ENCODE measurements around the gene ARHGAP21. TPM values are rescaled to one million over a fixed set of nuclear protein-coding genes. Genes with fewer than 3 reads are reported as not detected.
"Not testable (repeated sequence)": the region's sequence is repeated elsewhere in the genome, so short reads cannot be mapped to it uniquely, and the experiment has no call there.

Gene ARHGAP21
- total and polyA plus RNA-seq, 3 donors from 2014 or later, result 44.3 to 69.2 (median 66.9) TPM

DNA sequence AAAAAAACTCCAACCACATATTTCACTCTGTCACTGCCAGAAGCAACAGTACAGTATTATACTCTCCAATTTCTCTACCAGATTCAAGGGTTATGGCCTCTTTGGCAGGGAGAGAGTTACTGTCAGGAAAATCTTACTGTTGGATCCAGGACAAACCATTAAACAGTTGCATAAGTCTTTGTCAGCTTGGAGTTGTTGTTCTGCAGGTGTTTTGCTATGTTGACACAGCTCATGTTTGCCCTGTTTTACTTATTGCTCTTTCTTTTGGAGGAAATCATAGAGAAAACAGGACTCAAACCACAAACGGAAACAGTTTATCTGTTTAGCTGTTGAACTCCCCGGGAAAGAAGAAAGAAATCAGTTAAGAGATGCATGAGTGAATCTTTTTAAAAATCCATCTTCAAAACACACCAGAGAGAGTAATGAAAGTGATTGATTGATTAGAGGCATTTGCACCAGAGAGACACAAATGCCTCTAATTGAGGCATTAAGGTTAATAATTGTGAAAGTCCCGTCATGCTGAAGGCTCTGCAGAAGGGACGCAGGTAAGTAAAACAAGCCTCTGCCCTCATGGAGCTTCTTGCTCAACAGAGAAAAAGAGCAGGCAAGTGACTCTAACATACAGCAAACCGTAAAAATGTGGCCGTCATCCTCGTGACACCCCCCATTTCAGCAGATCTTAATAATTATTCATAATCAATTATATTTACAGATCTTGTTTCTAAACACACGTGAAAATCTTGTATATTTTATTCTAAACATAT, 38.7 kb upstream of the ARHGAP21 start:
- Histone ChIP-seq H3K36me3 (ENCODE audit: low read depth, missing control alignments) (no peaks in the 10 kb centered on the region), H3K27me3 (no peaks in the 10 kb centered on the region), H3K9me3 (no peaks in the 10 kb centered on the region), H3K4me3 (no peak overlapping the region), H3K27ac (no peak overlapping the region), H3K4me1 (no peaks in the 10 kb centered on the region)
- WGBS, 2 donors, result 75 to 77% methylated on average over 8 of the region's 8 CpGs
- intact Hi-C loops (cut with DNase I; ENCODE audit: low total_unique reads), result no loop called here
- DNase-seq, result no peak
- no peak for TF ChIP-seq POLR2A (IDR thresholded peaks at IDR 0.05)
- TF ChIP-seq, protein P1, sequence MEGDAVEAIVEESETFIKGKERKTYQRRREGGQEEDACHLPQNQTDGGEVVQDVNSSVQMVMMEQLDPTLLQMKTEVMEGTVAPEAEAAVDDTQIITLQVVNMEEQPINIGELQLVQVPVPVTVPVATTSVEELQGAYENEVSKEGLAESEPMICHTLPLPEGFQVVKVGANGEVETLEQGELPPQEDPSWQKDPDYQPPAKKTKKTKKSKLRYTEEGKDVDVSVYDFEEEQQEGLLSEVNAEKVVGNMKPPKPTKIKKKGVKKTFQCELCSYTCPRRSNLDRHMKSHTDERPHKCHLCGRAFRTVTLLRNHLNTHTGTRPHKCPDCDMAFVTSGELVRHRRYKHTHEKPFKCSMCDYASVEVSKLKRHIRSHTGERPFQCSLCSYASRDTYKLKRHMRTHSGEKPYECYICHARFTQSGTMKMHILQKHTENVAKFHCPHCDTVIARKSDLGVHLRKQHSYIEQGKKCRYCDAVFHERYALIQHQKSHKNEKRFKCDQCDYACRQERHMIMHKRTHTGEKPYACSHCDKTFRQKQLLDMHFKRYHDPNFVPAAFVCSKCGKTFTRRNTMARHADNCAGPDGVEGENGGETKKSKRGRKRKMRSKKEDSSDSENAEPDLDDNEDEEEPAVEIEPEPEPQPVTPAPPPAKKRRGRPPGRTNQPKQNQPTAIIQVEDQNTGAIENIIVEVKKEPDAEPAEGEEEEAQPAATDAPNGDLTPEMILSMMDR (IDR thresholded peaks at IDR 0.05), result no peak

- WGBS, 2 donors, result 94% methylated on average over 2 of the region's 2 CpGs
- intact Hi-C loops (cut with DNase I; ENCODE audit: low total_unique reads), result no loop called here
- Histone ChIP-seq H3K4me1 (no peaks in the 10 kb centered on the region), H3K27ac (no peak overlapping the region), H3K27me3 (no peaks in the 10 kb centered on the region), H3K4me3 (no peak overlapping the region), H3K36me3 (ENCODE audit: low read depth, missing control alignments) (no peaks in the 10 kb centered on the region), H3K9me3 (no peaks in the 10 kb centered on the region)
- TF ChIP-seq POLR2A (IDR thresholded peaks at IDR 0.05), result no peak
- DNase-seq, result no peak
These were observed 36.0 kb upstream of the ARHGAP21 start for GRCh38 chr10:24759672-24760071.

- intact Hi-C loops (cut with DNase I; ENCODE audit: low total_unique reads); DNase-seq; H3K27ac ChIP-seq; H3K4me3 ChIP-seq; H3K27me3 ChIP-seq; H3K4me1 ChIP-seq; H3K9me3 ChIP-seq; H3K36me3 ChIP-seq (ENCODE audit: low read depth, missing control alignments): not testable (repeated sequence)
- WGBS, 2 donors, result 98 to 100% methylated on average over 3 of the region's 3 CpGs
These were observed 34.6 kb upstream of the ARHGAP21 start for GRCh38 chr10:24758254-24758653.

DNA sequence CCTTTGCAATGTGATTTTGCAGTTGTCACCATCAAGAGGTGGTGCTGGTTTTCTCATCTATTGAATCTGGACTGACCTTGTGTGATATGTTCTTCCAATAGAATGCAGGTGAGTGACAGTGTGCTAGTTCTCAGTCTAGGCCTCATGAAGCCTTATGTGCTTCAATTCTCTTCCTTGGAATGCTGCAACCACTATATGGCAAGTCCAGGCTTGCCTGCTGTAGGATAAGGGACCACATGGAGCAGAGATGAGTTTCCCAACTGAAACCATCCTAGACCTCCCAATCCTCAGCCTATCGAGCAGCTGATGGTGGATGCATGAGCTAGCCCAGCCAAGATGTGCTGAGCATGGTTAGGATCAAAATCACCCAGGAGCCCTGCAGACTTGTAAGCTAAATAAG, 32.6 kb upstream of the ARHGAP21 start:
- Histone ChIP-seq H3K27ac (no peak overlapping the region), H3K9me3 (no peaks in the 10 kb centered on the region), H3K4me3 (no peak overlapping the region), H3K27me3 (no peaks in the 10 kb centered on the region), H3K4me1 (no peaks in the 10 kb centered on the region), H3K36me3 (ENCODE audit: low read depth, missing control alignments) (no peaks in the 10 kb centered on the region)
- DNase-seq, result no peak
- TF ChIP-seq POLR2A (IDR thresholded peaks at IDR 0.05), result no peak
- TF ChIP-seq, protein P1 (IDR thresholded peaks at IDR 0.05), result no peak
- 91% methylated on average over 1 of the region's 1 CpG; no CpG with 5 or more reads in 1 of the 2 donors for WGBS, 2 donors
- intact Hi-C loops (cut with DNase I; ENCODE audit: low total_unique reads), result no loop called here

- no peaks in the 10 kb centered on the region for H3K36me3 ChIP-seq (ENCODE audit: low read depth, missing control alignments)
- no peak overlapping the region for H3K27ac ChIP-seq
- H3K4me3 ChIP-seq, result no peak overlapping the region
- TF ChIP-seq, protein P1 (IDR thresholded peaks at IDR 0.05), result no peak
- TF ChIP-seq POLR2A (IDR thresholded peaks at IDR 0.05), result no peak
- no peaks in the 10 kb centered on the region for H3K9me3 ChIP-seq
- no peaks in the 10 kb centered on the region for H3K4me1 ChIP-seq
- intact Hi-C loops (cut with DNase I; ENCODE audit: low total_unique reads), result no loop called here
- H3K27me3 ChIP-seq, result no peaks in the 10 kb centered on the region
- no peak for DNase-seq
- WGBS, 2 donors, result 87 to 94% methylated on average over 1 of the region's 1 CpG
These were observed 28.0 kb upstream of the ARHGAP21 start for GRCh38 chr10:24751716-24752115.

DNA sequence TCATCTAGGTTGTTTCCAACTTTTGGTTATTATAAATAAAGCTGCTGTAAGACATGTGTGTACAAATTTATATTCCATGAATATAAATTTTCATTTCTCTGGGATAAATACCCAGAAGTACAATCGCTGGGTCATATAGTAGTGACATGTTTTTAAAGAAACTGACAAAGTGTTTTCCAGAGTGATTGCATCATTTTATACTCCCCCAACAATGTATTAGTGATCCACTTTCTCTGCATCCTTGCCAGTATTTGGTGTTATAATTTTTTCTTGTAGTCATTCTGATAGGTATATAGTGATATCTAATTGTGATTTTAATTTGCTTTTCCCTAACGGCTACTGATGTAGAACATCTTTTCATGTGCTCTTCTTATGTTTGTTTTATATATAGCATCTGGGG, 27.0 kb upstream of the ARHGAP21 start:
- no peaks in the 10 kb centered on the region for H3K36me3 ChIP-seq (ENCODE audit: low read depth, missing control alignments)
- H3K27ac ChIP-seq, result no peak overlapping the region
- H3K27me3 ChIP-seq, result no peaks in the 10 kb centered on the region
- intact Hi-C loops (cut with DNase I; ENCODE audit: low total_unique reads), result no loop called here
- no peak overlapping the region for H3K4me3 ChIP-seq
- no peaks in the 10 kb centered on the region for H3K9me3 ChIP-seq
- no peak for TF ChIP-seq POLR2A (IDR thresholded peaks at IDR 0.05)
- TF ChIP-seq, protein P1 (IDR thresholded peaks at IDR 0.05), result no peak
- no peaks in the 10 kb centered on the region for H3K4me1 ChIP-seq
- WGBS, 2 donors, result 89 to 94% methylated on average over 2 of the region's 2 CpGs
- DNase-seq, result no peak

Measured in testis (tissue), 3 donors.